Breast epithelium (tissue), 3 donors: ENCODE data around the gene CNOT10.
"Not testable (repeated sequence)": the region's sequence is repeated elsewhere in the genome, so short reads cannot be mapped to it uniquely, and the experiment has no call there.

Experiments
- CTCF ChIP-seq, 3 donors: fragments of 450-650 bp; IDR thresholded peaks; one replicate each; pipeline ENCODE4 v1.5.1; 2016 to 2017; ENCODE audit warnings: antibody characterized with exemption in 3 of 3, mild to moderate bottlenecking in 3 of 3, moderate library complexity in 3 of 3
- POLR2A ChIP-seq: fragments of 450-650 bp; IDR thresholded peaks from one replicate; pipeline ENCODE4 v1.6.1; 2016; ENCODE audit warnings: antibody characterized with exemption, mild to moderate bottlenecking, moderate library complexity
- POLR2AphosphoS5 ChIP-seq, 3 donors: sonication (generic); formaldehyde crosslinking; IDR thresholded peaks; one replicate each; pipeline ENCODE4 v1.6.1; 2017; ENCODE audit warnings: antibody characterized with exemption in 3 of 3

DNA sequence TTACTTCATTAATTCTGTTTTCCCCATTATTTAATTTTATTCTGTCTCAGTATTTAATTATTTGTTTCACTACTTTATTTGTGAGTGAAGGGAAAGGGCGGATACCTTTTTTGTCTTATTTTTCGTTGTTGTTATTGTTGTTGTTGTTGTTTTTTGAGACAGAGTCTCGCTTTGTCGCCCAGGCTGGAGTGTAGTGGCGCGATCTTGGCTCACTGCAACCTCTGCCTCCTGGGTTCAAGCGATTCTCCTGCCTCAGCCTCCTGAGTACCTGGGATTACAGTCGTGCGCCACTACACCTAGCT is 96.9 kb downstream of the CNOT10 start:
- TF ChIP-seq POLR2A; CTCF (IDR thresholded peaks at IDR 0.05); POLR2AphosphoS5 (IDR thresholded peaks at IDR 0.05): not testable (repeated sequence)
